ENCODE data around the gene SLC23A2.
"Not testable (repeated sequence)": the region's sequence is repeated elsewhere in the genome, so short reads cannot be mapped to it uniquely, and the experiment has no call there.

The SLC23A2 gene

DNA sequence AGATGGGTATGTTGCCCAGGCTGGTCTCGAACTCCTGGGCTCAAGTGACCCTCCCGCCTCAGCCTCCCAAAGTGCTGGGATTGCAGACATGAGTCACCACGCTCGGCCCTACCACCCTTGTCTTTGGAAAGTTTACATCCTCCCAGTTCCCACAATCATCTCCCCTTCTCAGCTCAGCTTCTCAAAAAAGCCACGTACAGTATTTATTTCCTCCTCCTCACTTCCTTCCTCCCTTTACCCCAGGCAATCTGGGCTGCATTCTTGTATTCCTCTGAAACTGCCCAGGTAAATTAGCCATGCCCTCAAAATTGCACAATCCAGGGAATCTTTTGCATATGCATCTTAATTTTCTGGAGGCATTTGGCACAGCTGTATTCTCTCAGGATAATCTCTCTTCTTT lies 7.4 kb upstream of the SLC23A2 start:
- no peak for DNase-seq (ENCODE audit: low read depth, low spot score)

DNA sequence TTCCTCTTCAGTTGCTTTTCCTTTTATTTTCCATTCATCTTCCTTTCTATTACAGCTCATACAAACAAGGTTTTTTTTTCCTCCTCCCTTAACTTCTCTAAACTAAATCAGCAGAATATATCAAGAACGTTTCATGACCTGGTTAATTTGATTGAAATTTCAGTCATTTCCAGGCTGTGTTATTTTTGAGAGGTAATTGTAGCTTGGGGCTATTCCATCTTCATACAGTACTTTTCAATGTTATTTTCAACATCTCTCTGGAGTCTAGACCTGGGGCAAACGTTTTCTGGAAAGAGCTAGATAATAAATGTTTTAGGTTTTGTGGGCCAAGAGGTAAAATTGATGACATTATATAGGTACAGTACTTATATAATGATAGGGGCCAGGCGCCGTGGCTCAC lies 4.0 kb upstream of the SLC23A2 start:
- DNase-seq (ENCODE audit: low read depth, low spot score), result no peak

DNA sequence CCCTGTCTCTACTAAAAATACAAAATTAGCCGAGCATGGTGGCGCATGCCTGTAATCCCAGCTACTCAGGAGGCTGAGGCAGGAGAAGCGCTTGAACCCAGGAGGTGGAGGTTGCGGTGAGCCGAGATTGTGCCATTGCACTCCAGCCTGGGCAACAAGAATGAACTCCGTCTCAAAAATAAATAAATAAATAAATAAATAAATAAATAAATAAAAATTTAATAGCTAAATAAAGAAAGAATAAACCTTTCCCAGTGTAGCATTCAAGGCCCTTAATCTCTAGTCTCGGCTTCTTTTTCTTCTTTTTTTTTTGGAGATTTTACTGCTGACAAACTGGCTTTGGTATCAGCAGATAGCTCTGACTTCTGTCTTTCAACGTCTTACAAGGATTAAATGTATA lies 3.5 kb upstream of the SLC23A2 start:
- not testable (repeated sequence) for DNase-seq (ENCODE audit: low read depth, low spot score)

DNA sequence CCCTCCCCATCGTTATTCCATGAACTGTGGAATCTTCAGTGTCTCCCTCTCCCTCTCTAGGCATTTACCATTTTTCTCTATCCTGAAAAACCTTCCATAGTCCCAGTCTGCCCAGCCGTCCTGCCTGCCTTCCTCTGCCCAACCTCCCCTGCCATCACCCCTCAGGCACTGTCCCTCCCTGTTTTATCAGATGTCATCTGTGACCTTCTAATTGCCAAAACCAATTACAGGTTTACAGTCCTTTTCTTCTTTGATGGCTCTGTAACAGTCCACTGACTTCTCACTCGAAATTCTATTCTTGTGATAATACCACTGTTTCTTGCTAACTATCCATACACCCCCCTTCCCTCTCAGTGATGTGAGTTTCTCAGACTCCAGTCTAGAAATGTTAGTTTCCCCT lies 2.3 kb upstream of the SLC23A2 start:
- DNase-seq (ENCODE audit: low read depth, low spot score), result no peak

DNA sequence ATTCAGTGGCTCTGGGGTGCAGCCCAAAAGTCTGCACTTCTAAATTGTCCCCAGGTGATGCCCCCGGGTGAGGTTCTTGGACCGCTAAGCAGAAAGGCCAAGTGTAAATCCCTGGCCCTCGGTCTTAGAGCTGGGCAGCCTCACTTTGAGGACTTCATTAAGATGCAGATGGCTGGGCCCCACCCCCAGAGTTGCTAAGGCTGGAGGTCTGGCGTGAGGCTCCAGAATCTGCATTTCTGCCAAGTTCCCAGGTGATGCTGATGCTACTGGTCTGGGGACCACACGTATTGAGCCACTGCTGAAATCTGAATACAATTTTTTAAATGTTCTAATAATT lies 735 bp upstream of the SLC23A2 start:
- DNase-seq (ENCODE audit: low read depth, low spot score), result peak; percentile 25

DNA sequence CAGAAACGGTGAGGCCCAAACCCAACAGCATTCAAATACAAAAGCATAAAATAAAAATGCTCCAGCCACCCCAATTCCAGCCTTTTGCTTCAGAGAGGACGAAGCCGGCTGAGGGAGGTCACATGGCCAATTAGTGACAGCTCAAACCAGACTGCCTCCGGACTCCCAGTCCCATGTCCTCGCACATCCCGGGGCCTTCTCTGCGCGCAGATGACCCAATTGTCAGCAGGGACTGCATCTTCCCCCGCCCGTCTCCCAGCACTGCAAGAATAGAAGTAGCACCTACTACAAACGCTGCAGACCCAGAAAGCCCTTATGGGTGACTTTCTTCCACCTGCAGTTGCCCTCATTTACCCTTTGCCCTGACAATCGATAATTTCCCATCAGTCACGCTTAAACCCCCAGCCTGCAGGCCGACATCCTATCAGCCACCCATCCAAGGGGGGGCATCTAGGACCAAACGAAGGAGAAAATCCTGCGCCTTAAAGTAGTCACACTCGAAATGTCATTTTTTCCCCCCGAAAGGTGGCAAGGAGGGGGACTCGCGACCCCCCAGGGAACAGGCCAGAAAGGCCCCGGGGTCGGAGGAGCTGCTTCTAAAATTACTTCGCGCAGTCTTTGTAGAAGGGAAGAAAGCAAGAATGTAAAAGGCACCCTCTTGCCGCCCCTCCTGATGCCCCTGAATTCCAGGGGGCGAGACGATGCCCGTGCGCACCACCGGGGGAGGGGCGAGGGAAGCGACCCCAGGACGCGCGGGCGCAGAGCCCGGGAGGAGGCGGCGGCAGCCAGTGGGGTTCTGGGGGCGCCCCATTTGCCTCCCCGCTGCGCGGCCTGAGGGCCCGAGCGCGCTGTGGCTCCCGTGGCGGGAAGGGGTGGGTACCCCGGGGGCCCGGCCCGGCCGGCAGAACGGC lies 792 bp downstream of the SLC23A2 start:
- no peak for DNase-seq (ENCODE audit: low read depth, low spot score)

DNA sequence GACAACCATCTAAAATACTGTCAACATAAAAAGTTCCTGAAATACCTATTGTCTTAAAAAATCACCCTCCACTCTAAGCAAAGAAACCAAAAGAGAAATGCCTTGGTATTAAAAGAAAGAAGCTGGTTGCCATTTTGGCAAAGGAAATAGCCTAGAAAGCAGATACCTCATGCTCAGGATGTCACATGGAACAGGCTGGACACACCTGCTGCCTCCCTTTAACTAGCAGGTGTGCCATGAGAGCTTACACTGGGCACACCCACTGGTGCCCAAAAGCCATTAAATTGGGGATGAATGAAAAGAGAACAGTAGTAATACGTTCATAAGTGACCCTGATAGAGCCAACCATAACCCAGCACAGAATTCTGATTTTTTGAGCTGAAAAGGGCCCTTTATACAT lies 1.5 kb downstream of the SLC23A2 start:
- no peak for DNase-seq (ENCODE audit: low read depth, low spot score)

DNA sequence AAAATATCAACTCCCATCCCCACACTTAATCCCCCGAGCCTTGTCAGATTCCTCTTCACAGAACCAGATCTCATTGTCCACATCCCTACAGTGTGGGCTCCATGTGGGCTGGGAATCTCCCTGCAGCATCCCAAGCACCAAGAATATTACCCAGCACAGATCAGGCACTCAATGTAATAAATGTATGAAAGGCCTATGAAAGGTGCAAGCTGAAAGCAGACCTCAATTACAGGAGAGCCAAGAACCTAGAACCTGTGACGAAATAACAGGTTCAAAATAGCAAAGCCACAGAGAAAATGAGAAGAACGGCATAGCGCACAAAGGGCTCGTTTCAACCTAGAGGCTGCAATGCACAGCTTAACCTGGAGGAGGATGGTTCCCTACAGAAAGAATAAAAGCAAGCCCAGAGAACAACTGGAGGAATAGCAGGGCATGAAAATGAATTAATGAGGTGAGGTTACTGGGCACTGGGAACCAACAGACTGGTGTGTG lies 3.1 kb downstream of the SLC23A2 start:
- DNase-seq (ENCODE audit: low read depth, low spot score), result no peak

DNA sequence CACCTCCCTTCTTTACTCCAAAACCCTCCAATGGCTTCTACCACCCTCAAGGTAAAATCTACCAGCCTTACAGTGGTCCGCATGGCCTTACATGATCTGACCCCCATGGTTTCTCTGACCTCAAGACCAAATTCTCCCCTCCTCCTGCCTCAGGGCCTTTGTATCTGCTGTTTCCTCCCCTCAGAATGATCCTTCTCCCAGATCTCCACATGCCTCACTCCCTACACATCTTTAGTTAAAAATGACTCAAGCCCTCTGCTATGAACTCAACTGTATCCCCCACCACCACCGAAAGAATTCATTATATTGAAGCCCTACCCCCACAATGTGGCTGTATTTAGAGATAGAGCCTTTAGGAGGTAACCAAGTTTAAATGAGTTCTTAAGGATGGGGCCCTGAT lies 4.1 kb downstream of the SLC23A2 start:
- no peak for DNase-seq (ENCODE audit: low read depth, low spot score)

DNA sequence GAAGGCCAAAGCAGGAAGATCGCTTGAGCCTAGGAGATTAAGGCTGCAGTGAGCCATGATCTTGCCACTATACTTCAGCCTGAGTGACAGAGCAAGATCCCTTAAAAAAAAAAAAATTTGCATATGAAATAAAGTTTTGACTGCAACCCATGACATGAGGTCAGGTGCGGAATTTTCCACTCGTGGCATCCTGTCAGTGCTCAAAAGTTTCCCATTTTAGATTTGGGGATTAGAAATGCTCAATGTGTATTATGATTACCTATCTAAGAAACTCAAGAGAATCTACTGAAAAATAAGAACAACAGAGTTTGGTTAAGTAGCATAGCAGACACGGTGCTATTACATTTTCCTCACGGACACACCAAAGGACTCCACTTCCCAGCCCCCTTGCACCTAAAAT lies 11.7 kb downstream of the SLC23A2 start:
- DNase-seq (ENCODE audit: low read depth, low spot score), result no peak

DNA sequence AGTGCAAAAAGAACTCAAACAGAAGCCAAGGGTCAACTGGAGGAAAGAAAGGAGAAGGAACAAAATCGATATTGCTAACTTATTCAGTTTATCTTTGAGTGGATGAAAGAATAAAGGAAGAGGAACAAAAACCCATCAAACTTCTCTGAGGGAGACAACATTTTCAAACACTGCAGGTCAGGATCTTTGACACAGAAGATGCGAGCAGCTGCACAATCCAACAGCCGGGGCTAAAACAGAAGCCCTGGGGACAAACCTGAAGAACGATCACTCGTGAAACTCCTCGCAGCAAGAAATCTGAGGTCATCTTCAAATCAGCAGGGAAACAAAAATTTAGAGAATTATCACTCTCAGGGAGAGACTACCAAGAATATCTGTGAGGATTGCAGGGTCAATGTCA lies 14.2 kb downstream of the SLC23A2 start:
- DNase-seq (ENCODE audit: low read depth, low spot score), result no peak

DNA sequence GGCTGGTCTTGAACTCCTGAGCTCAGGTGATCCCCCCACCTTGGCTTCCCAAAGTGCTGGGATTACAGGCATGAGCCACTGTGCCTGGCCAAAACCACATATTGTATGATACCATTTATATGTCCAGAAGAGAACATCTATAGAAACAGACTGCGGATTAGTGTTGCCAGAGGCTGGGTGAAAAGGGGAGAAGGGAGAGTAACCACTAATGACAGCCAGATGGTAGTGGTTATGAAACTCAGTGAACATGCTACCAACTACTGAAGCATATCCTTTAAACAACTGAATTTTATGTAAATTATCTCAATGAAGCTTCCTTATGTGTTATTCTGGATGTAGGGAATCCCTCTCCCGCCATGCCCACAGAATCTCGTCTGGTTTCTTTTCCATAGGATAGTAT lies 15.7 kb downstream of the SLC23A2 start:
- no peak for DNase-seq (ENCODE audit: low read depth, low spot score)

DNA sequence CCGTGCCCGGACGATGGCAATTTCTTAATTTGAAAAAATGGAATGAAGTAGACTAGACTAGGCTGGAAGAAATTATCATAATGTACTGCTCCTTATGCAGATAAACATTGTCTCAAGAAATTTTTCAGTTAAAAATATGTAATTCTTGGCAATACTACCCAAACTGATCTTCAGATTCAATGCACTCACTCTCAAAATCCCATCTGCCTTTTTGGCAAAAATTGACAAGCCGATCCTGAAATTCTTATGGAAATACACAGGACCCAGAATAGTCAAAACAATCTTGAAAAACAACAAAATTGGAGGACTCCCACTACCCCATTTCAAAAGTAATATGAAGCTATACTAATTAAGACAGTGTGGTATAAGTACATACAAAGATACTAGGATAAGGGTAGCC lies 19.0 kb downstream of the SLC23A2 start:
- no peak for DNase-seq (ENCODE audit: low read depth, low spot score)

DNA sequence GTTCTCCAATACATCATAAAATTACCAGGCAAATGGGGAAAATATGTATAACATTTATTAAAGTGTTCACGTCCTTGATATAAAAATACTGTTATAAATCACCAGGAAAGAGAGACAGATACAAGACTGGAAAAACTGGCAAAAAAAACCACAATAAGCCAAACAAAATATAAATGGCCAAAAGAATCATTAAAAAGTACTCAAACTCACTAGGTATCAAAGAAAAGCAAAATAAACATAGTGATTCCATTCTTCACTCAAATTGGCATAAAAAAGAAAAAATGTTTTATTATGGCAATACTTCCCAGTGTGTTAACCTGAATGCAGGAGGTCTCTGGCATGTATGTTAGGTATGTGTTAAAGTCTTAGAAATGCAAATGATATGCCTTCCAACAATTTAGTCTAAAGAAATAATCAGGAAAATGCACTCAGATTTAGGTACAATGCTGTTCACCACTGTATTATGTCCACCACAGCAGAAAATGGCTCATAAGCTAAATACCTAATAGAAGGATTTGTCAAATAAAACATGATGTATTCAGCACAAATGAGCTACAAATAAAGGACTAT lies 21.4 kb downstream of the SLC23A2 start:
- no peak for DNase-seq (ENCODE audit: low read depth, low spot score)

DNA sequence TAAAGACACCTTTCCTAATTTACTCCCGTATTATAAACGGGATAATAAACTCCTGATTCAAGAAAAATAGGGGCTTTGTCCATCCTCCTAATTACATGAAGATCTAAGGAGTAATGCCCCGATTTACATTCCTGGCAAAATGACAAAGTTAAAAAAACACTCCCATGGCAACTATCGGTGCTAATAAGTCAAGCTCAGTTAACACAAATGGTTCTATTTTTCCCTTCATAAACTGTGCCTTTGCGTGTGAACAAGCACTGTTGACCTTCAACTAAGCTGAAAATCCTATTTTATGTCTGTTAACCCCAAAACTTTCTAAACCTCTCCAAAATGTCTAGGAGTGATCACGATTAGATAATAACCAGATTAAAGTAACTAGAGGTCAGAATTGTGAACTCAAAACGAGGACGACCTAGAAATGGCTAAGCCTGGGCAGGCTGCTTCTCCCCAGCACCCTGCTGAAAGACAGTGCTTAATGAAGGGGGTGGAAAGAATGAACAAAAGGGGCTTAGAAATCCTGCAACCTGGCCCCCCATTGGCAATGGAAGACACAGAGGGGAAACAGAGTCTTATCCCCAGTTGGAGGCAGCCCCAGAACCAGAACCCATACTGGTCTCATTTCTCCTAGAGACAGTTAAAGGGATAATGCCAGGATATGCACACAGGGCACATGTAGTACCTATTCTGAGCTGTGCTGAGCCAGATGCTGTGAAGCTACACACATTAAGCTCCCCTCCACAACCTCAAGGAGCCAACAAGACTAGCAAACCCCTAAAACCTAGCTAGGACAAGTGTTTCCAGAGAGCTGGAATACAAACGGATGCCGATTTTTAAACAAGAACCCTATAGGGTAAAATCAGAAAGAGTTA lies 23.0 kb downstream of the SLC23A2 start:
- DNase-seq (ENCODE audit: low read depth, low spot score), result no peak

DNA sequence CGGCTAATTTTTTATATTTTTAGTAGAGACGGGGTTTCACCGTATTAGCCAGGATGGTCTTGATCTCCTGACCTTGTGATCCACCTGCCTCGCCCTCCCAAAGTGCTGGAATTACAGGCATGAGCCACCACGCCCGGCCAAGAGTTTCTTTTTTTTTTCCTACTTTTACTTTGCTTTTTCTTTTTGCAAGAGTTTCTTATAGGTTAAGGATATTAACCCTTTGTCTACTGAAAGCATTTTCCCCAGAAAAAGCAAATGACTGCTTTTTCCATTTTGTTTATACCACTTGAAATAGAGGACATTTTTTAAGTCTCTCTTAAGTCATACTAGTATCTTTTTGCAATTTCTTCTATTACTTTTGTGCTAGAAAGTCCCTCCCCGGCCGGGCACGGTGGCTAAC lies 25.3 kb downstream of the SLC23A2 start:
- not testable (repeated sequence) for DNase-seq (ENCODE audit: low read depth, low spot score)

DNA sequence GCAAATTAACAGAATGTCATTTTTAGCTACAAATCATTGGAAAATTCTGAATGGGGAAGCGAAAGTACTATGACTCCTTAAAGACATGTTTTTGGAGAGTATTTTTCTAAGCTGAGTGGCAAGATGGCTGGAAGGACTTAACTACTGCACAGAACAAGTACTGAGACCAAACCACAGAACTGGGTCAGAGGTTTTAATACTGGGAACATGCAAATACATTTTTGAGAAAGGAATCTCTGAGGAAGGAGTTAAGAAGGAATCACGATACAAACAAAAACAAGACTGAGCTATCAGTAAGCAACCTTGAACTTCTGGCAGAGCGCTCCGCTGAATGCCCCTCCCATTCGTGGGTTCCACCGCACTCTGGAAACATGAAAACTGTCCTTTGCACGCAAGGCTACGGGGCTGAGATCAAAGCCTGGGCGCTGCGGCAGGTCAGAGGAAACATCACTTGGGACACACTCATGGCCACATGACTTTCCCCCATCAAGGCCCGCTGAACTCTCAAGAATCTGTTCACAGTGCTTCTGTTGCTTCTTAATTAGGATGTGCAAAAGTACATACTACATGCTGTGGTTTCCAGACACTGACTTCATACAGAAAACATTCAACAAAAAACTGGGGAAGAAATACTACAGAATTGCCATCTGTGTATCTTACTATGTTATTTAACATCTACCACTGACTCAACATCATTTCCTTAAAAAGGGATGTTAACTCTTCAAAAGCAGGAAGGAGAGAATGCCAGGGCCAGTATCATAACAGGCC lies 27.8 kb downstream of the SLC23A2 start:
- DNase-seq (ENCODE audit: low read depth, low spot score), result no peak

DNA sequence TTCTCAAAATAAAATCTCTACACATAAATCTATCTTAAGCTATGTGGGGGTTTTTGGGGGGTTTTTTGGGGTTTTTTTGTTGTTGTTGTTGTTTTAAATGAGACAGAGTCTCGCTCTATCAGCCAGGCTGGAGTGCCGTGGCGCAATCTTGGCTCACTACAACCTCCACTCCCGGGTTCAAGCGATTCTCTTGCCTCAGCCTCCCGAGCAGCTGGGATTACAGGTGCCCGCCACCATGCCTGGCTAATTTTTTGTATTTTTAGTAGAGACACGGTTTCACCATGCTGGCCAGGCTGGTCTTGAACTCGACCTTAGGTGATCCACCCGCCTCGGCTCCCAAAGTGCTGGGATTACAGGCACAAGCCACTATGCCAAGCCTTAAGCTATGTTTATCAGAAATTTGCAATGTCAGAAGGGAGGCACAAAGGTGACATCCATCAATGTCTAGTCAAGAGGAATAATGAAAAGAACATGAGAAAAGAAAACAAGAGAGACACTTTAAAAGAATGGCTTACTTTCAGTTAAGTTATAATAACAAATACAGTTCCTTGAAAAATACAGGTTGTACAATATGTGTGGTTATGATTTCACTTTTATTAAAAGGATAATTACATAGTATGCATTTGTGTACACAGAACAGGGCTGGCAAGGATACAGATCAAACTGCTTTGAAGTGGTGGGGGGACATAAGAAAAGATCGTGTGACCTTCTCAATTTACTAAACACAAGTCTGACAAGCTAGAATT lies 28.6 kb downstream of the SLC23A2 start:
- DNase-seq (ENCODE audit: low read depth, low spot score), result no peak

DNA sequence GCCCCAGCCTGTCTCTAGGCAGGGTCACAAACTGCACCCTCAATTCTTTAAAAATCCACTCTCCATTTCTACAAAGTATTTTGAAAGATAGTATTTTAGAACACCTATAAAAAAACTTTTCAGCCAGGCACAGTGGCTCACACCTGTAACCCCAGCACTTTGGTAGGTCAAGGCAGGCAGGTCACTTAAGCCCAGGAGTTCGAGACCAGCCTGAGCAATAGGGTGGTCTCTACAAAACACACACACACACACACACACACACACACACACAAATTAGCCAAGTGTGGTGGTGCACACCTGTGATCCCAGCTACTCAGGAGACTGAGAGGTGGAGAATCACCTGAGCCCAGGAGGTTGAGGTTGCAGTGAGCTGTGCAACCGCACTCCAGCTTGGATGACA lies 30.2 kb downstream of the SLC23A2 start:
- DNase-seq (ENCODE audit: low read depth, low spot score), result no peak

DNA sequence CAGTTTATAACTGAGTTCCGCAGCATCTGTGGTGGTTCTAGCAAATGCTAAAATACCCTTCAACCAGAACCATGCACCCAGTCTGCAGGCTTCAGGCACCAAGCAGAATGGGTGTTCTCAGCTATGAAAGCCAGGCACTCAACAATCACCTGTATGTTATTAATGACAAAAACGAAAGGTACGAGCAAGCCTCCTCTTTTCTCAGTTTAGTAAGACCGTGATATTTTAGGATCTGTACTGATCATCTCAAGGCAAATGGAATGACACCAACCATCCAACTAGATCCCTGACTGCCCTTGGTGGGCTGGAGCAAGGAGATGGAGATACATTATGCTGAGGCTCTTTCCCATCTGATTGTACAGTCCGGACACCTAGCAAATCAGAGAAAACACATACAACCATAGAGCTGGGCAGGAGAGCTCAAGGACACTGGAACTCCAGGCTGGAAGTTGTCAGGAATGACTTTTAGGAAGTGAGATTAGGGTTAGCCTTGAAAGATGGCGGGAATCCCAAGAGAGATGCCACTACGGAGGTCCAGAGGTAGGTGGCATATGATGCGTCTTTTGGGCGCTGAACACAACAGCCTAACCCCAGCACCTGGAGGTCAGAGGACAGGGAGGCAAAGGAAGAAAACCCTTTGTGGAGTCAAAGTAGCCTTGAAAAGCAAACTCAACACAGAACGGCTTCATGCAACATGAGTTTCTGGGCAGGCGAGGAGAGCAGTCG lies 33.4 kb downstream of the SLC23A2 start:
- no peak for DNase-seq (ENCODE audit: low read depth, low spot score)
